ENCODE measurements around the gene SLC7A6.

SLC7A6 gene

GRCh38 chr16:68223072-68223471 lies 41.3 kb upstream of the SLC7A6 start:
- DNase-seq (ENCODE audit: low read depth): no peak
- no peak overlapping the region for H3K4me3 ChIP-seq (ENCODE audit: low read length)
- TF ChIP-seq CTCF (conservative IDR thresholded peaks at IDR 0.05; ENCODE audit: low read length): no peak

- TF ChIP-seq CTCF (conservative IDR thresholded peaks at IDR 0.05; ENCODE audit: low read length): no peak
- DNase-seq (ENCODE audit: low read depth): no peak
- H3K4me3 ChIP-seq (ENCODE audit: low read length): no peak overlapping the region
Measured at GRCh38 chr16:68226116-68226515, 38.2 kb upstream of the SLC7A6 start.

GRCh38 chr16:68227183-68227793 lies 37.0 kb upstream of the SLC7A6 start:
- TF ChIP-seq CTCF (conservative IDR thresholded peaks at IDR 0.05; ENCODE audit: low read length): no peak
- no peak overlapping the region for H3K4me3 ChIP-seq (ENCODE audit: low read length)
- DNase-seq (ENCODE audit: low read depth): no peak

- no peak for TF ChIP-seq CTCF (conservative IDR thresholded peaks at IDR 0.05; ENCODE audit: low read length)
- DNase-seq (ENCODE audit: low read depth): no peak
Measured at GRCh38 chr16:68227850-68228553, 36.3 kb upstream of the SLC7A6 start.

GRCh38 chr16:68228652-68229051 lies 35.7 kb upstream of the SLC7A6 start:
- DNase-seq (ENCODE audit: low read depth): no peak
- H3K4me3 ChIP-seq (ENCODE audit: low read length): no peak overlapping the region
- TF ChIP-seq CTCF (conservative IDR thresholded peaks at IDR 0.05; ENCODE audit: low read length): no peak

More at GRCh38 chr16:68227850-68228553, 36.3 kb upstream of the SLC7A6 start:
- H3K4me3 ChIP-seq (ENCODE audit: low read length): no peak overlapping the region

GRCh38 chr16:68229431-68230175 lies 34.7 kb upstream of the SLC7A6 start:
- peak; percentile 89 for TF ChIP-seq CTCF (conservative IDR thresholded peaks at IDR 0.05; ENCODE audit: low read length)
- peak; percentile 79 for DNase-seq (ENCODE audit: low read depth)
- H3K4me3 ChIP-seq (ENCODE audit: low read length): no peak overlapping the region
